NT2/D1 (cell line): ENCODE data around the gene CSTB.

Experiments
- DNase-seq: peaks from one replicate; pipeline ENCODE4 v3.0.0-alpha.2; 2011; ENCODE audit warnings: low read depth, low spot score
- H3K27me3 ChIP-seq: 2 replicates; pipeline ENCODE4 v1.6.0; 2011; ENCODE audit warnings: mild to moderate bottlenecking; ENCODE audit not compliant: insufficient read length, insufficient read depth
- H3K36me3 ChIP-seq: 2 replicates; pipeline ENCODE4 v1.6.1; 2011; ENCODE audit warnings: mild to moderate bottlenecking, low read length, mixed read lengths; ENCODE audit not compliant: insufficient read depth, insufficient read length
- H3K4me1 ChIP-seq: 2 replicates; pipeline ENCODE4 v1.5.1; 2011; ENCODE audit not compliant: insufficient read depth, insufficient read length
- H3K4me3 ChIP-seq: 2 replicates; pipeline ENCODE4 v1.5.1; 2011; ENCODE audit warnings: low read depth; ENCODE audit not compliant: insufficient read length
- H3K9ac ChIP-seq: 2 replicates; pipeline ENCODE4 v1.6.0; 2011; ENCODE audit warnings: low read depth; ENCODE audit not compliant: insufficient read length
- H3K9me3 ChIP-seq: 2 replicates; pipeline ENCODE4 v1.5.1; 2011; ENCODE audit warnings: mild to moderate bottlenecking, low read length; ENCODE audit not compliant: insufficient read depth
- SUZ12 ChIP-seq: IDR thresholded peaks from 2 replicates; pipeline ENCODE4 v1.6.1; 2011; ENCODE audit not compliant: insufficient read length, insufficient read depth; ENCODE audit errors: extremely low read depth
- YY1 ChIP-seq: IDR thresholded peaks from 2 replicates; pipeline ENCODE4 v1.6.1; 2011; ENCODE audit not compliant: insufficient read length, insufficient read depth
- ZNF274 ChIP-seq: IDR thresholded peaks from 2 replicates; pipeline ENCODE4 v1.6.1; 2011; ENCODE audit warnings: mild to moderate bottlenecking, low read depth, low read length

The CSTB gene

GRCh38 chr21:43777953-43778352 lies 1.8 kb upstream of the CSTB start:
- Histone ChIP-seq H3K27me3 (no peaks in the 10 kb centered on the region), H3K4me3 (no peak overlapping the region), H3K9me3 (no peaks in the 10 kb centered on the region), H3K4me1 (peaks cover 18% of the 10 kb centered on the region), H3K9ac (no peak overlapping the region), H3K36me3 (peaks cover 22% of the 10 kb centered on the region)
- DNase-seq, result no peak
- TF ChIP-seq SUZ12 (no peak), YY1 (no peak), ZNF274 (no peak)

- Histone ChIP-seq H3K36me3 (peaks cover 28% of the 10 kb centered on the region), H3K4me3 (peak overlapping the region; percentile 85), H3K4me1 (peaks cover 19% of the 10 kb centered on the region), H3K27me3 (no peaks in the 10 kb centered on the region), H3K9ac (peak overlapping the region; percentile 93), H3K9me3 (no peaks in the 10 kb centered on the region)
- no peak for TF ChIP-seq SUZ12
- TF ChIP-seq ZNF274, result no peak
- TF ChIP-seq YY1, result no peak
- no peak for DNase-seq
Measured at GRCh38 chr21:43775190-43775589, 918 bp downstream of the CSTB start.

- no peak overlapping the region for H3K4me3 ChIP-seq
- H3K27me3 ChIP-seq, result no peaks in the 10 kb centered on the region
- DNase-seq, result no peak
- no peaks in the 10 kb centered on the region for H3K9me3 ChIP-seq
- H3K4me1 ChIP-seq, result peaks cover 21% of the 10 kb centered on the region
- peak overlapping the region; percentile 15 for H3K9ac ChIP-seq
- TF ChIP-seq ZNF274 (no peak), SUZ12 (no peak), YY1 (no peak)
- peaks cover 28% of the 10 kb centered on the region for H3K36me3 ChIP-seq
Measured at GRCh38 chr21:43774163-43774562, 1.9 kb downstream of the CSTB start.

- no peak for TF ChIP-seq YY1
- no peak for TF ChIP-seq SUZ12
- no peak for TF ChIP-seq ZNF274
- H3K36me3 ChIP-seq, result peaks cover 28% of the 10 kb centered on the region
- DNase-seq, result no peak
- no peaks in the 10 kb centered on the region for H3K9me3 ChIP-seq
- H3K9ac ChIP-seq, result no peak overlapping the region
- H3K4me3 ChIP-seq, result no peak overlapping the region
- H3K4me1 ChIP-seq, result peaks cover 27% of the 10 kb centered on the region
- H3K27me3 ChIP-seq, result no peaks in the 10 kb centered on the region
Measured at GRCh38 chr21:43772425-43772821, 3.7 kb downstream of the CSTB start.

- no peak for DNase-seq
- H3K9ac ChIP-seq, result no peak overlapping the region
- no peak for TF ChIP-seq SUZ12
- no peak for TF ChIP-seq ZNF274
- TF ChIP-seq YY1, result no peak
Measured at GRCh38 chr21:43771698-43772424, 4.2 kb downstream of the CSTB start.

GRCh38 chr21:43771199-43771675 lies 4.9 kb downstream of the CSTB start:
- DNase-seq, result no peak
- TF ChIP-seq YY1, result no peak
- TF ChIP-seq SUZ12, result no peak
- no peak for TF ChIP-seq ZNF274
- H3K4me3 ChIP-seq, result no peak overlapping the region
- no peaks in the 10 kb centered on the region for H3K27me3 ChIP-seq
- H3K9me3 ChIP-seq, result no peaks in the 10 kb centered on the region
- peaks cover 28% of the 10 kb centered on the region for H3K36me3 ChIP-seq
- H3K4me1 ChIP-seq, result peaks cover 35% of the 10 kb centered on the region
- no peak overlapping the region for H3K9ac ChIP-seq

More at GRCh38 chr21:43771698-43772424, 4.2 kb downstream of the CSTB start:
- Histone ChIP-seq H3K9me3 (no peaks in the 10 kb centered on the region), H3K36me3 (peaks cover 28% of the 10 kb centered on the region), H3K27me3 (no peaks in the 10 kb centered on the region), H3K4me3 (no peak overlapping the region), H3K4me1 (peaks cover 32% of the 10 kb centered on the region)

- H3K4me3 ChIP-seq, result no peak overlapping the region
- no peak for DNase-seq
- no peak overlapping the region for H3K9ac ChIP-seq
- H3K9me3 ChIP-seq, result no peaks in the 10 kb centered on the region
- TF ChIP-seq YY1 (no peak), ZNF274 (no peak), SUZ12 (no peak)
- H3K36me3 ChIP-seq, result peaks cover 27% of the 10 kb centered on the region
- H3K27me3 ChIP-seq, result no peaks in the 10 kb centered on the region
- H3K4me1 ChIP-seq, result peaks cover 35% of the 10 kb centered on the region
Measured at GRCh38 chr21:43770066-43770655, 5.9 kb downstream of the CSTB start.
